H9 (cell line): Measurements from ENCODE around the gene UBE2E1. TPM values are rescaled to one million over a fixed set of nuclear protein-coding genes. Genes with fewer than 3 reads are reported as not detected.

Experiments used
- DNase-seq: peaks from one replicate; pipeline ENCODE4 v3.0.0-alpha.2; 2017
- H2AFZ ChIP-seq: one replicate; pipeline ENCODE4 v1.6.1; 2013; ENCODE audit warnings: mild to moderate bottlenecking, low read length, control low read depth, moderate library complexity
- H2AK5ac ChIP-seq: 2 replicates; pipeline ENCODE4 v1.6.1; 2013; ENCODE audit warnings: low read length, control low read depth, mixed read lengths; ENCODE audit not compliant: insufficient read length
- H2BK120ac ChIP-seq: one replicate; pipeline ENCODE4 v1.6.1; 2013; ENCODE audit warnings: low read depth, mild to moderate bottlenecking, low read length, control low read depth, inconsistent platforms; ENCODE audit not compliant: poor library complexity, severe bottlenecking
- H2BK12ac ChIP-seq: 2 replicates; pipeline ENCODE4 v1.6.1; 2013; ENCODE audit warnings: low read length, control low read depth, mixed read lengths, low read depth; ENCODE audit not compliant: insufficient read length
- H2BK15ac ChIP-seq: 2 replicates; pipeline ENCODE4 v1.6.1; 2013; ENCODE audit warnings: low read depth, low read length, control low read depth
- H2BK20ac ChIP-seq: one replicate; pipeline ENCODE4 v1.6.1; 2013; ENCODE audit warnings: low read depth, mild to moderate bottlenecking, low read length, control low read depth, inconsistent platforms; ENCODE audit not compliant: poor library complexity, severe bottlenecking
- H2BK5ac ChIP-seq: 2 replicates; pipeline ENCODE4 v1.6.1; 2013; ENCODE audit warnings: low read length, control low read depth, mixed read lengths; ENCODE audit not compliant: insufficient read length
- H3K14ac ChIP-seq: 2 replicates; pipeline ENCODE4 v1.6.1; 2013; ENCODE audit warnings: low read length, control low read depth; ENCODE audit not compliant: insufficient read depth
- H3K18ac ChIP-seq: 2 replicates; pipeline ENCODE4 v1.6.1; 2013; ENCODE audit warnings: low read depth, mild to moderate bottlenecking, mixed read lengths, low read length, control low read depth; ENCODE audit not compliant: insufficient read length
- H3K23ac ChIP-seq: 2 replicates; pipeline ENCODE4 v1.6.1; 2013; ENCODE audit warnings: low read length, control low read depth, mixed read lengths, low read depth; ENCODE audit not compliant: insufficient read length
- H3K23me2 ChIP-seq: 2 replicates; pipeline ENCODE4 v1.6.1; 2013; ENCODE audit warnings: low read depth, mild to moderate bottlenecking, mixed read lengths, low read length, control low read depth; ENCODE audit not compliant: insufficient read length, poor library complexity, severe bottlenecking
- H3K27ac ChIP-seq: 2 replicates; pipeline ENCODE4 v1.5.1; 2013; ENCODE audit warnings: low read length, control low read depth, mixed read lengths, low read depth; ENCODE audit not compliant: insufficient read length
- H3K27me3 ChIP-seq: 2 replicates; pipeline ENCODE4 v1.6.1; 2013; ENCODE audit warnings: low read length, control low read depth, inconsistent platforms; ENCODE audit not compliant: insufficient read depth
- H3K4ac ChIP-seq: 2 replicates; pipeline ENCODE4 v1.6.1; 2013; ENCODE audit warnings: low read depth, mild to moderate bottlenecking, control low read depth, inconsistent platforms, low read length, moderate library complexity
- H3K4me1 ChIP-seq: 2 replicates; pipeline ENCODE4 v1.6.1; 2013; ENCODE audit warnings: low read length, control low read depth, inconsistent platforms; ENCODE audit not compliant: insufficient read depth
- H3K4me2 ChIP-seq: 2 replicates; pipeline ENCODE4 v1.6.1; 2013; ENCODE audit warnings: low read length, control low read depth, mixed read lengths; ENCODE audit not compliant: insufficient read length, insufficient read depth
- H3K56ac ChIP-seq: 2 replicates; pipeline ENCODE4 v1.6.1; 2013; ENCODE audit warnings: low read depth, mild to moderate bottlenecking, mixed read lengths, low read length, control low read depth; ENCODE audit not compliant: insufficient read length
- H3K79me1 ChIP-seq: 2 replicates; pipeline ENCODE4 v1.6.1; 2013; ENCODE audit warnings: low read depth, mild to moderate bottlenecking, moderate library complexity, low read length, control low read depth, inconsistent platforms; ENCODE audit not compliant: insufficient read depth, poor library complexity, severe bottlenecking
- H3K79me2 ChIP-seq: 2 replicates; pipeline ENCODE4 v1.6.1; 2013; ENCODE audit warnings: low read length, control low read depth, inconsistent platforms; ENCODE audit not compliant: insufficient read depth
- H3K9ac ChIP-seq: 2 replicates; pipeline ENCODE4 v1.6.1; 2013; ENCODE audit warnings: low read length, control low read depth, mixed read lengths; ENCODE audit not compliant: insufficient read length; ENCODE audit errors: extremely low read depth
- H3K9me3 ChIP-seq: one replicate; pipeline ENCODE4 v1.6.1; 2013; ENCODE audit warnings: low read depth, low read length, inconsistent platforms; ENCODE audit not compliant: control insufficient read depth
- H3T11ph ChIP-seq: one replicate; pipeline ENCODE4 v1.6.1; 2013; ENCODE audit warnings: mild to moderate bottlenecking, low read length, control low read depth, inconsistent platforms
- H4K20me1 ChIP-seq: one replicate; pipeline ENCODE4 v1.6.1; 2013; ENCODE audit not compliant: control insufficient read depth, insufficient read length, insufficient read depth
- H4K5ac ChIP-seq: 2 replicates; pipeline ENCODE4 v1.6.1; 2013; ENCODE audit warnings: low read depth, mild to moderate bottlenecking, mixed read lengths, low read length, control low read depth; ENCODE audit not compliant: insufficient read length
- H4K8ac ChIP-seq: replicated peaks from 2 replicates; pipeline ENCODE4 v1.6.1; 2013; ENCODE audit warnings: low read length, control low read depth, mixed read lengths, low read depth; ENCODE audit not compliant: insufficient read length
- H4K91ac ChIP-seq: 2 replicates; pipeline ENCODE4 v1.6.1; 2013; ENCODE audit warnings: low read depth, mild to moderate bottlenecking, moderate library complexity, mixed read lengths, low read length, control low read depth; ENCODE audit not compliant: insufficient read length
- H3K27ac Mint-ChIP-seq, 3 experiments: 2 replicates in 2 of 3; 3 replicates in 1 of 3; pipeline ENCODE4 v1.8.0; 2020 to 2021; ENCODE audit warnings: mixed read lengths in 3 of 3, mild to moderate bottlenecking in 1 of 3, moderate library complexity in 1 of 3
- H3K27me3 Mint-ChIP-seq: 2 replicates; pipeline ENCODE4 v1.8.0; 2021; ENCODE audit warnings: low read depth, mild to moderate bottlenecking, moderate library complexity, mixed read lengths
- H3K36me3 Mint-ChIP-seq, 3 experiments: 2 replicates in 2 of 3; 3 replicates in 1 of 3; pipeline ENCODE4 v1.8.0; 2020 to 2021; ENCODE audit warnings: low read depth in 3 of 3, mixed read lengths in 3 of 3; ENCODE audit not compliant: insufficient read depth in 1 of 3
- H3K4me1 Mint-ChIP-seq, 2 experiments: 2 replicates each; pipeline ENCODE4 v1.8.0; 2020; ENCODE audit warnings: mixed read lengths in 2 of 2
- H3K4me3 Mint-ChIP-seq, 2 experiments: 2 replicates in 1 of 2; 3 replicates in 1 of 2; pipeline ENCODE4 v1.8.0; 2020 to 2021; ENCODE audit warnings: mild to moderate bottlenecking in 2 of 2, mixed read lengths in 2 of 2, moderate library complexity in 1 of 2
- H3K9me3 Mint-ChIP-seq, 2 experiments: 2 replicates in 1 of 2; 3 replicates in 1 of 2; pipeline ENCODE4 v1.8.0; 2020; ENCODE audit warnings: mild to moderate bottlenecking in 2 of 2, mixed read lengths in 2 of 2, moderate library complexity in 1 of 2
- whole genome bisulfite sequencing: extraction: QIAGEN DNeasy Blood & Tissue Kit; methylation state at CpG from one replicate; pipeline ENCODE4 v1.1.7; 2013; ENCODE audit warnings: missing lambda C conversion rate, low lambda C conversion rate, mixed read lengths; ENCODE audit not compliant: insufficient read length; ENCODE audit errors: extremely low coverage; 5-methylcytosine and 5-hydroxymethylcytosine counted together
- total RNA-seq: library from RNA; stranded (reverse); gene quantifications from 2 replicates; pipeline ENCODE4 v1.2.1, GENCODE V29; 2021
- TF ChIP-seq, protein P1 (sequence below): fragments of 200-600 bp; sonication (generic); conservative IDR thresholded peaks from 3 replicates; pipeline ENCODE4 v1.8.0; 2021; ENCODE audit warnings: antibody characterized with exemption, mild to moderate bottlenecking

The UBE2E1 gene
- total RNA-seq, 1 experiment from 2014 or later = 142 TPM

DNA sequence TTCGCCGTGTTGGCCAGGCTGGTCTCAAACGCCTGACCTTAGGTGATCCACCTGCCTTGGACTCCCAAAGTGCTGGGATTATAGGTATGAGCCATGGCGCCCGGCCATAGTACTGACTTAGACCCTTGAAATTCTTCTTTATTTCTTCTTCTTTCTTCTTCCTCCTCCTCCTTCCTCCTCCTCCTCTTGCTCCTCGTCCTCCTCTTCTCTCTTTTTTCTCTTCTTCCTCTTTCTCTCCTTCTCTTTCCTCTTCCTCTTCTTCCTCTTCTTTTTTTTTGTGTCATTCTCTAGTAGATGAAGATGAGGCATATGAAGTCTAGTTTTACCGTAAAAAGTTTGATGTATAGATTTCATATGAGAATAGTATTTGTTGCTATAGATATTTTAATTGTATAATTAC is 120.5 kb downstream of the UBE2E1 start:
- H2BK12ac ChIP-seq = no peak overlapping the region
- H4K91ac ChIP-seq = no peak overlapping the region
- H3K56ac ChIP-seq = no peak overlapping the region
- no peak overlapping the region for H2AK5ac ChIP-seq
- H4K5ac ChIP-seq = no peak overlapping the region
- WGBS = no CpG with 5 or more reads among the region's 7 CpGs
- H3K23ac ChIP-seq = no peak overlapping the region
- H3K4me3 Mint-ChIP-seq = no peak overlapping the region
- H3K14ac ChIP-seq = no peak overlapping the region
- no peaks in the 10 kb centered on the region for H3K23me2 ChIP-seq
- no peaks in the 10 kb centered on the region for H3K9me3 ChIP-seq
- no peaks in the 10 kb centered on the region for H4K20me1 ChIP-seq
- H2AFZ ChIP-seq = no peak overlapping the region
- no peaks in the 10 kb centered on the region for H3K79me1 ChIP-seq
- H2BK20ac ChIP-seq = no peak overlapping the region
- H3K36me3 Mint-ChIP-seq = peaks cover 0 to 5% (median 2%) of the 10 kb centered on the region in 3 experiments; a peak in 3 of 7 replicates
- H3K9me3 Mint-ChIP-seq = no peaks in the 10 kb centered on the region
- no peaks in the 10 kb centered on the region; the same call in 1 of the 2 replicates for H3K4me1 ChIP-seq
- no peak for DNase-seq
- H3K4me2 ChIP-seq = no peak overlapping the region
- no peaks in the 10 kb centered on the region for H3K27me3 ChIP-seq
- H4K8ac ChIP-seq = no peak overlapping the region
- no peak overlapping the region for H3K27ac Mint-ChIP-seq
- H2BK5ac ChIP-seq = no peak overlapping the region
- no peak overlapping the region for H3T11ph ChIP-seq
- no peak overlapping the region for H2BK120ac ChIP-seq
- no peak overlapping the region for H3K9ac ChIP-seq
- peaks cover 7 to 8% of the 10 kb centered on the region in 2 experiments for H3K4me1 Mint-ChIP-seq
- no peak overlapping the region for H3K18ac ChIP-seq
- no peak overlapping the region for H3K4ac ChIP-seq
- no peaks in the 10 kb centered on the region for H3K79me2 ChIP-seq
- no peak overlapping the region for H2BK15ac ChIP-seq
- no peaks in the 10 kb centered on the region for H3K27me3 Mint-ChIP-seq
- TF ChIP-seq, protein P1, sequence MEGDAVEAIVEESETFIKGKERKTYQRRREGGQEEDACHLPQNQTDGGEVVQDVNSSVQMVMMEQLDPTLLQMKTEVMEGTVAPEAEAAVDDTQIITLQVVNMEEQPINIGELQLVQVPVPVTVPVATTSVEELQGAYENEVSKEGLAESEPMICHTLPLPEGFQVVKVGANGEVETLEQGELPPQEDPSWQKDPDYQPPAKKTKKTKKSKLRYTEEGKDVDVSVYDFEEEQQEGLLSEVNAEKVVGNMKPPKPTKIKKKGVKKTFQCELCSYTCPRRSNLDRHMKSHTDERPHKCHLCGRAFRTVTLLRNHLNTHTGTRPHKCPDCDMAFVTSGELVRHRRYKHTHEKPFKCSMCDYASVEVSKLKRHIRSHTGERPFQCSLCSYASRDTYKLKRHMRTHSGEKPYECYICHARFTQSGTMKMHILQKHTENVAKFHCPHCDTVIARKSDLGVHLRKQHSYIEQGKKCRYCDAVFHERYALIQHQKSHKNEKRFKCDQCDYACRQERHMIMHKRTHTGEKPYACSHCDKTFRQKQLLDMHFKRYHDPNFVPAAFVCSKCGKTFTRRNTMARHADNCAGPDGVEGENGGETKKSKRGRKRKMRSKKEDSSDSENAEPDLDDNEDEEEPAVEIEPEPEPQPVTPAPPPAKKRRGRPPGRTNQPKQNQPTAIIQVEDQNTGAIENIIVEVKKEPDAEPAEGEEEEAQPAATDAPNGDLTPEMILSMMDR = no peak
- no peak overlapping the region for H3K27ac ChIP-seq
